Measurements from ENCODE around the gene FOXO3. TPM values are rescaled to one million over a fixed set of nuclear protein-coding genes. Genes with fewer than 3 reads are reported as not detected.
A peak's percentile ranks its signal among the peaks of the same experiment; 100 is the strongest.

FOXO3 gene
- total and polyA plus RNA-seq, 2 of the 13 experiments (the other 11 are each of a cell fraction or from before 2014, with no cell fraction given), result 16.0 to 22.5 TPM

DNA sequence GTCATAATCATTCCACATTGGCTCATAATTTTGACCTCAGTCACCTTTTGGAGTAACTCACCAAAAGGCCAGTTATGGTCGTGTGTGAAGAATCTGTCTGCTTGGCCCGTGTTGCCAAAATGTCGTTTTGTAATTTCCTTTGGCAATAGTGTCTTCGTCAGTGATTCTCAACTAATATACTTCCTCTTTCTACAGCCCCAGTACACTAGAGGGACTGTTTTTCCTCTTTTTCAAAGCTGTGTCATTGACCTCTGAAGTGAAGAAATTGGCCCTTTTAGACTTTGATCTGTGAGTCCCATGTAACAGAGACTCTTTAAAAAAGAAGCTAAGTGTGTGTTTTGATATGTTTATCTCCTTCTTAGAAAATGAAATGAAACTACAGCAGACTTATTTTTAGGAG is 5.2 kb downstream of the FOXO3 start (continued):
- no peak for TF ChIP-seq AKAP8 (CRISPR knock-in tag; IDR thresholded peaks at IDR 0.05)
- TF ChIP-seq, protein P1, sequence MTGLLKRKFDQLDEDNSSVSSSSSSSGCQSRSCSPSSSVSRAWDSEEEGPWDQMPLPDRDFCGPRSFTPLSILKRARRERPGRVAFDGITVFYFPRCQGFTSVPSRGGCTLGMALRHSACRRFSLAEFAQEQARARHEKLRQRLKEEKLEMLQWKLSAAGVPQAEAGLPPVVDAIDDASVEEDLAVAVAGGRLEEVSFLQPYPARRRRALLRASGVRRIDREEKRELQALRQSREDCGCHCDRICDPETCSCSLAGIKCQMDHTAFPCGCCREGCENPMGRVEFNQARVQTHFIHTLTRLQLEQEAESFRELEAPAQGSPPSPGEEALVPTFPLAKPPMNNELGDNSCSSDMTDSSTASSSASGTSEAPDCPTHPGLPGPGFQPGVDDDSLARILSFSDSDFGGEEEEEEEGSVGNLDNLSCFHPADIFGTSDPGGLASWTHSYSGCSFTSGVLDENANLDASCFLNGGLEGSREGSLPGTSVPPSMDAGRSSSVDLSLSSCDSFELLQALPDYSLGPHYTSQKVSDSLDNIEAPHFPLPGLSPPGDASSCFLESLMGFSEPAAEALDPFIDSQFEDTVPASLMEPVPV (CRISPR knock-in tag; IDR thresholded peaks at IDR 0.05), result no peak
- TF ChIP-seq CREM (IDR thresholded peaks at IDR 0.05), result peak; percentile 58
- TF ChIP-seq CREM (CRISPR knock-in tag; IDR thresholded peaks at IDR 0.05), result no peak
- TF ChIP-seq SAFB2 (CRISPR knock-in tag; IDR thresholded peaks at IDR 0.05; ENCODE audit: borderline replicate concordance, low read depth), result no peak
- TF ChIP-seq ZSCAN9 (CRISPR knock-in tag; IDR thresholded peaks at IDR 0.05; ENCODE audit: borderline replicate concordance), result no peak
- TF ChIP-seq ZNF614 (CRISPR knock-in tag; IDR thresholded peaks at IDR 0.05; ENCODE audit: borderline replicate concordance), result peak; percentile 22; the same call in 1 of the 2 replicates
- TF ChIP-seq ZBTB21 (CRISPR knock-in tag; IDR thresholded peaks at IDR 0.05), result no peak
- TF ChIP-seq HNF4A (CRISPR knock-in tag; IDR thresholded peaks at IDR 0.05), result peak; percentile 96
- no peak for TF ChIP-seq TRIM24 (CRISPR knock-in tag; IDR thresholded peaks at IDR 0.05)
- no peak for TF ChIP-seq REL (CRISPR knock-in tag; conservative IDR thresholded peaks at IDR 0.05)
- TF ChIP-seq AGO2 (optimal IDR thresholded peaks at IDR 0.05; ENCODE audit: low read depth, low read length), result no peak
- no peak for TF ChIP-seq ZFP1 (CRISPR knock-in tag; IDR thresholded peaks at IDR 0.05)
- no peak for TF ChIP-seq SP5 (CRISPR knock-in tag; IDR thresholded peaks at IDR 0.05; ENCODE audit: borderline replicate concordance, low read depth)
- TF ChIP-seq TSC22D2 (CRISPR knock-in tag; IDR thresholded peaks at IDR 0.05; ENCODE audit: borderline replicate concordance), result no peak
- peak; percentile 48; the same call in 1 of the 2 replicates for TF ChIP-seq BCL6 (CRISPR knock-in tag; IDR thresholded peaks at IDR 0.05)
- TF ChIP-seq, protein P2, sequence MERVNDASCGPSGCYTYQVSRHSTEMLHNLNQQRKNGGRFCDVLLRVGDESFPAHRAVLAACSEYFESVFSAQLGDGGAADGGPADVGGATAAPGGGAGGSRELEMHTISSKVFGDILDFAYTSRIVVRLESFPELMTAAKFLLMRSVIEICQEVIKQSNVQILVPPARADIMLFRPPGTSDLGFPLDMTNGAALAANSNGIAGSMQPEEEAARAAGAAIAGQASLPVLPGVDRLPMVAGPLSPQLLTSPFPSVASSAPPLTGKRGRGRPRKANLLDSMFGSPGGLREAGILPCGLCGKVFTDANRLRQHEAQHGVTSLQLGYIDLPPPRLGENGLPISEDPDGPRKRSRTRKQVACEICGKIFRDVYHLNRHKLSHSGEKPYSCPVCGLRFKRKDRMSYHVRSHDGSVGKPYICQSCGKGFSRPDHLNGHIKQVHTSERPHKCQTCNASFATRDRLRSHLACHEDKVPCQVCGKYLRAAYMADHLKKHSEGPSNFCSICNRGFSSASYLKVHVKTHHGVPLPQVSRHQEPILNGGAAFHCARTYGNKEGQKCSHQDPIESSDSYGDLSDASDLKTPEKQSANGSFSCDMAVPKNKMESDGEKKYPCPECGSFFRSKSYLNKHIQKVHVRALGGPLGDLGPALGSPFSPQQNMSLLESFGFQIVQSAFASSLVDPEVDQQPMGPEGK (CRISPR knock-in tag; IDR thresholded peaks at IDR 0.05), result 0 out of 2 replicates have a peak, but pooled peaks have one; percentile 19
- TF ChIP-seq ASH2L (IDR thresholded peaks at IDR 0.05; ENCODE audit: insufficient read length, low read depth, low read length), result peak; percentile 51
- no peak for TF ChIP-seq ZNF619 (CRISPR knock-in tag; IDR thresholded peaks at IDR 0.05)
- TF ChIP-seq HDAC2 (CRISPR knock-in tag; IDR thresholded peaks at IDR 0.05), result 0 out of 2 replicates have a peak, but pooled peaks have one; percentile 47
- no peak for TF ChIP-seq ZNF737 (CRISPR knock-in tag; IDR thresholded peaks at IDR 0.05; ENCODE audit: borderline replicate concordance)
- no peak for TF ChIP-seq POLR2AphosphoS2 (IDR thresholded peaks at IDR 0.05; ENCODE audit: low read depth, low read length)
- TF ChIP-seq CHD2 (IDR thresholded peaks at IDR 0.05; ENCODE audit: low read depth, low read length), result no peak
- peak; percentile 70 for TF ChIP-seq SAP130 (CRISPR knock-in tag; IDR thresholded peaks at IDR 0.05; ENCODE audit: low read depth)
- TF ChIP-seq ZNF577 (CRISPR knock-in tag; IDR thresholded peaks at IDR 0.05; ENCODE audit: borderline replicate concordance, low read depth), result no peak
- peak; percentile 84 for TF ChIP-seq HNF4G (IDR thresholded peaks at IDR 0.05; ENCODE audit: borderline replicate concordance, low read depth, low read length)
- TF ChIP-seq HNF4G (CRISPR knock-in tag; IDR thresholded peaks at IDR 0.05; ENCODE audit: borderline replicate concordance, low read depth), result peak; percentile 55; the same call in 1 of the 2 replicates
- TF ChIP-seq ISL2 (CRISPR knock-in tag; IDR thresholded peaks at IDR 0.05), result peak; percentile 74
- TF ChIP-seq PRPF4 (IDR thresholded peaks at IDR 0.05; ENCODE audit: low read depth, low read length, poor library complexity, severe bottlenecking), result no peak
- no peak for TF ChIP-seq ZNF768 (CRISPR knock-in tag; IDR thresholded peaks at IDR 0.05)
